SKM-1 (cell line): ENCODE measurements around the gene STOM.

Experiments
- DNase-seq: peaks from one replicate; lab custom pipeline; 2025; ENCODE audit not compliant: unreplicated experiment; lab: John Stamatoyannopoulos, UW

STOM gene

GRCh38 chr9:121323449-121324151, 46.5 kb downstream of the STOM start:
- no peak for DNase-seq

- DNase-seq = no peak
Measured at GRCh38 chr9:121322737-121323448, 47.2 kb downstream of the STOM start.

- DNase-seq = no peak
Measured at GRCh38 chr9:121322037-121322736, 47.9 kb downstream of the STOM start.

GRCh38 chr9:121321016-121321503, 49.0 kb downstream of the STOM start:
- peak; percentile 48 for DNase-seq

- no peak for DNase-seq
Measured at GRCh38 chr9:121319383-121319780, 50.7 kb downstream of the STOM start.

- DNase-seq = no peak
Measured at GRCh38 chr9:121318631-121319382, 51.2 kb downstream of the STOM start.

GRCh38 chr9:121317737-121318630, 52.1 kb downstream of the STOM start:
- DNase-seq = no peak

GRCh38 chr9:121316852-121317373, 53.1 kb downstream of the STOM start:
- DNase-seq = no peak

GRCh38 chr9:121316378-121316777, 53.7 kb downstream of the STOM start:
- no peak for DNase-seq

GRCh38 chr9:121313458-121314152, 56.4 kb downstream of the STOM start:
- no peak for DNase-seq

GRCh38 chr9:121312169-121312568, 57.9 kb downstream of the STOM start:
- no peak for DNase-seq

GRCh38 chr9:121310571-121310970, 59.5 kb downstream of the STOM start:
- DNase-seq = no peak

- DNase-seq = no peak
Measured at GRCh38 chr9:121309833-121310425, 60.1 kb downstream of the STOM start.

GRCh38 chr9:121309171-121309570, 60.9 kb downstream of the STOM start:
- DNase-seq = no peak

- DNase-seq = no peak
Measured at GRCh38 chr9:121308765-121309164, 61.3 kb downstream of the STOM start.

GRCh38 chr9:121307976-121308375, 62.1 kb downstream of the STOM start:
- no peak for DNase-seq

- no peak for DNase-seq
Measured at GRCh38 chr9:121305269-121305994, 64.6 kb downstream of the STOM start.

GRCh38 chr9:121304707-121305106, 65.3 kb downstream of the STOM start:
- DNase-seq = no peak
